Ammon's horn (tissue), 1 donor: ENCODE data around the gene DDHD1.
"Not testable (repeated sequence)": the region's sequence is repeated elsewhere in the genome, so short reads cannot be mapped to it uniquely, and the experiment has no call there.

Source experiments
- DNase-seq: peaks from one replicate; pipeline ENCODE4 v3.0.0-alpha.2; 2016; ENCODE audit warnings: low spot score

The DDHD1 gene

DNA sequence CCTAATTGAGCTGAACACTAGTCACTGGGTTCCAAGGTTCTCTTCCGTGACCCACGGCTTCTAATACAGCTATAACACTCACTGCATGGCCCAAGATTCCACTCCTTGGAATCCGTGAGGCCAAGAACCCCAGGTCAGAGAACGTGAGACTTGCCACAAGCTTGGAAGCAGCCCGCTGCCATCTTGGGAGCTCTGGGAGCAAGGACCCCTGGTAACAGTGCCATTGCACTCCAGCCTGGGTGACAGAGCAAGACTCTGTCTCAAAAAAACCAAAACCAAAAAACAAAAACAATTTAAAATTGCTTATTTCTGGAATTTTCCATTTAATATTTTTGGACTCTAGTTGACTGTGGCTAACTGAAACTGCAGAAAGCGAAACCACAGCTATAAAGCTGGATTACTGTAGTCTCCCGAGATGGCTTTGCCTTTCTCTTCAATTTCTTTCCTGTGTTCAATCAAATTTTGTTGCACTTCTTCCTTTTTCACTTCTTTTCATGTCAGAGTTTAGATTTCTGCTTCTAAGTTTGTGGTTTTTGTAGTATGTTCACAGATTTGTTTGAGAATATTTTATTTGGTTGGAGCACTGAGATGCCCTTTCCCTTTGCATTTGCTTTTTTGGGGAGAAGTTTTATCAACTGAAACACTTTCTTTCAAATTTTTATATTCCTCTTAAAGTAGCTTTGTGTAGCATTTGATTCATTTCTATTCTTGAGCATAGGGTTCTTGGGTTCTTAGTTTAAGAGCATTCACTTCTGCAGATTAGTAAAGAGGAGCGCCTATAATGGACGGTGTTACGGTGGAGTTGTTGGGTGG, 44.6 kb downstream of the DDHD1 start:
- DNase-seq, result no peak

DNA sequence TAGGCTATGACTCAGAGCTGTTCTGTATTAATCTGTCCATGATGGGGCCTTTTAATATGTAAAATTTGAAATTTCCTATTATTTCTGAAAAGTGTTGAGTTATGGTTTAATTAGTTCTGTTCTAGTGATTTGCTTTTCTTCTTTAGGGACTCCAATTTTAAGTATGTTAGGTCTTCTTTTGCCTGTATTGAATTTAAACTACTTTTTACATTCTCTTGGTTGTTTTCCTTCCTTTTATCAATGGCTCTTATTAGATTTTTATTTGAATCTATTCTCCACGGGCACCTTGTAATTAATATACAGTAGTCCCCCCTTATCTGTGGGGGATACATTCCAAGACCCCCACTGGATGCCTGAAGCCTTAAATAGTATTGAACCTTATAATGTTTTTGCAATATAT, 46.4 kb downstream of the DDHD1 start:
- no peak for DNase-seq

DNA sequence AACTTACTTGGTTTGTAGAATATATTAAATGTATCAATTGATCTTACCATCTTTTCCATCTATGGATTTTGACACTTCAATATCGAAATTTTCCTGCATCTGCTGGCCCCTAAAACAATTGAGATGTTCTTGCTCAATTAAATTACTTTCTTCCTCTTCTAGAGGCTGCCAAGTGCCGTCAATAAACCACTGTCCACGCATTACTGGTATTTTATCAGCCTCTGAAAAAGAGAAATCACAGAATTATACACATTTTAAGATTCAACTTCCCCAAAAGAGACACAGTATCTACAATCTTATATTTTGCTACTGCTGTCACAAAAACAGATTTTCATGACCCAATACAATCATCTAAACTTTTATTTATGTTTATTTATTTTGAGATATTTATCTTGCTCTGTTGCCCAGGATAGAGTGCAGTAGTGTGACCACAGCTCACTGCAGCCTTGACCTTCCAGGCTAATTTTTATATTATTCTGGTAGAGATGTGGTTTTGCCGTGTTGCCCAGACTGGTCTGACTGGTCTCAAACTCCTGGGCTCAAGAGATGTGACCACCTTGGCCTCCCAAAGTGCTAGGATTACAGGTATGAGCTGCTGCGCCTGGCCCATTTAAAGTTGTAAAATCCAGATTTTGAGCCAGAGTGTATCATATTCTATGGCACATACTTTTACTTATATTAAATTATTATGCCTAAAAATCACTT, 49.3 kb downstream of the DDHD1 start:
- no peak for DNase-seq

DNA sequence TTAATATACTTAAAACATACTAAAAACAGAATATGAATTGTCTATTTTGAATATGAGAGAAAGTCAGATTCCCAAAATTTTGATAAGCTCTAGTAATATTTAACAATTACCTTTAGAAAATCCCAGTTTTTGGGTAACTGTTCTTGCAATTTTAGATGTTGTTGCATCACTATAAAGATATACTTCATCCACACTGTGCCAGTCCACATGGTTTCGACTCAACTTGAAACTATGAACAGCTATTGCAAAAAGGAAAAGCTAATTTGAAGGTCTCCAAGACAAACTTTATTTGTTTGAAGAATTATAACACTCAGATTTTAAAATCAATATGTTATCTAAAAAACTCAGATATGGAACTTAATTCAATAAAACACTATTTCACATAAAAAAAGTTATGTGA, 59.9 kb downstream of the DDHD1 start:
- DNase-seq, result no peak

- no peak for DNase-seq
Observed at GRCh38 chr14:53090853-53091252, 62.3 kb downstream of the DDHD1 start.

GRCh38 chr14:53084954-53085353, 68.2 kb downstream of the DDHD1 start:
- DNase-seq, result not testable (repeated sequence)

DNA sequence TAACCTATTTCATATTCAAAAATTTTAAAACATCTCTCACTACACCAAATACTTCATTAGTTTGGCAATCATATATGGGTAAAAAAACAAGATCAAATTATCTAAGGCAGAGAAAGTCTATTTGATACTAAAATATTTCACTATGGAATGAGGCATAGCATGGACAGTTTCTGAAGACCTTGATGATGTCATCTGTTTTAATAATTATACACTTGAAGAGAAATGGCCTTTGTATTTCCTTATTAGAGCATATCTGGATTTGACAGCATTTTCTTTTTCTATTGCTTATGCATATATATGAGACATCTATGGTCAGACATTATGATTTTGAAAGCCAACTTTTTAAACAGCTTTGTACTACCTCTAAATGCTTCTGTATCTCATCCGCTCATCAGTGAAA, 88.6 kb downstream of the DDHD1 start:
- no peak for DNase-seq

- peak; percentile 11 for DNase-seq
Observed at GRCh38 chr14:53062856-53063255, 90.3 kb downstream of the DDHD1 start.

- DNase-seq, result no peak
Observed at GRCh38 chr14:53060046-53060445, 93.1 kb downstream of the DDHD1 start.

DNA sequence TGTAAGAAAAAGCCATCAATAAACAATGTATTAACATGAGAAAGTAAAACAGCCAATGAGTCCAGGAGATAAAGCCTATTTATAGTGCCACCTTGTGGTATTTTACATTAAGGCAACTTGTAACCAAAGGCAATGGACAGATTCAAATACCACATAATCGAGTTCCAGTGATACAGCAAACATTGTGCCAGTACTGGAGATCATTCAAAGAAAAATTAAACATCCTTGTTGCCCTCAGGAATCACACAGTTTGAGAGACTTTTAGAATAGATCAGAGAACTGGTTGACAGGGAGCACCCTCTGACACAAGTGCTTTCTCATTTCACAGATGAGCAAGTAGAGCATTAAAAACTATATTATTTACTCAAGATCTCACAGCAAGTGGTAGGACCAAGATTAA, 98.1 kb downstream of the DDHD1 start:
- peak; percentile 82 for DNase-seq

DNA sequence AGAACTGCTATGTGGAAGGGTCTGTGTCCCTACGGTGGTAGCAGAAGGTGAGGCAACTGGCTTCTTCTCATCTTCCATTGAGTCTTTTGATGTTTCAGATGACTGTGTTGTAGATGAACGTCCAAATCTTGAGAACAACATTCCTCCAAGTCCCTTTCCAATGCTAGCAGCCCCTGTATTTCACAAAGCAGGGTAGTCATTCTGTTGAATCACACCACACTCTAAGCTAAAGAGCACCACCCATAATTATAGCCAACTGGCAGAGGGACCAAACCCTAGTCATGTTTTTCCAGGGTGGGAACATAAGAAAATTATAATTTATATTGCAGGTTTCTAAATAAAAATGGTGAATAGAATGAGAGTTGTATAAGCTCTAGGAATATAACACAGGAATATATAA, 98.7 kb downstream of the DDHD1 start:
- DNase-seq, result no peak

DNA sequence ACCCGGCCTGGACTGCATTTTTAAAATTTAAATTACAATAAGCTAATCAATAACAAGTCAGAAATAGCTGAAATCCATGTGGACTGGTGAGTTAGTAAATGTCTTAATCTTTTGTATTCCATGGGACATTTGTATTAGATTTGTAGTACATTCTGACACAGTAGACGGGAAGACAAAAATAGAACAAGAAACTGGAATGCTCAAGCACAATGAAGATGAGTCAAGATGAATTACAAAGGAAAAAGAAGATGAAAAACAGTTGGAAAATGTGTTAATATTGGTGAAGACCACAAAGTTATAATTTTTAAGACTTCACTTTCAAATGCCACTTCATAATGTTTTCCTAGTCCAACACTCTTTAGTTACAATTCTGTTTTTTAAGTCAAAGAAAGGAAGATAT, 104.5 kb downstream of the DDHD1 start:
- no peak for DNase-seq

DNA sequence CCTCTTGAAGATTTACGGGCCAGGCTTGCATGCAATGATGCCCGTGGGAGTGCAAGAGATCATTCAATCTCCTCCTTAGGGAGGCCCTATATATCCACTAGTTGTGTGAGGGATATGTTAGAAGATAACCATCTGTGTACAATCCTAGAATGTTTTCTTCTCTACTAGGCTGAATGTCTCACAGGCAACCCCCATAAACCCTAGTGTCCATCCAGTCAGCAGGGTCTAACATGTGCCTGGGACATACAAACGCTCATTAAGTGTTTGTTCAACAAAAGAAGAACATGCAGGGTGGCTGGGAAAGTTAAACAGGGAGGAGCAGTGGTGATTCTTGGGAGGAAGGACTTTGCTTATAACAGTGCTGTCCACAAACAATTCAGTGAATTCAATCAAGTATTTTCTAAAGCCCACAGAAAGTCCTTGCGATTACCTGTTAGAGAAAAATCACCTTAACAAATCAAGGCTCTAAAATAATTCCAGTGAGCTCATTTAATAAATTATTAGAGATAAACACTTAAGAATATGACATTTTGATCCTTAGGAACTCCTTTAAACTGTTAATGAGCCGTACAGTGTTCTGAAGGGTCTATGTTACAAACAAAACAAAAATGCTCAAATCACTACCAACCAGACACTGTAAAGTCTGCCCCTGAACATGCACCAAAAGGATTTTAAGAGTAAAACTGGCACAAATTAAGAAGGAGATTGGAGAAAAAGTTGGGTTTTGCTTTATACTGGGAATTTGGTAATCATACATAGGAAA, 105.6 kb downstream of the DDHD1 start:
- DNase-seq, result no peak

DNA sequence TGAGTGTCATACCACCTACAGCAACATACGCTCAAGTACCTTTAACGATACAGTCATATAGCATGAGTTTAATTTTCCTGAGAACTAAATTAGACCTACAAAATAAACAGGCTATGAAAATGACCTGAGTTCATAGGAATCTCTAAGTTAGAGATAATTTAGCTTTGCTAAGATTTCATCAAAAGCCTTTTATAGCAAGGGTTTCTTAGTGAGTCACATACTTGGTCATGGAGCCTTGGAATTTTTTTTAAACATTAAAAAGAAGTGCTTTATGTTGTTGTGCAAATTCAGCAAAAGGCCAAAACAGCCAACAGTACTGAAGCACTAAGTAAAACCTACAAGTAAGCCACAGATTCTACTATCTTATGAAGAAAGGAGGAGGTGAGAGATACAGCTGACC, 108.6 kb downstream of the DDHD1 start:
- DNase-seq, result no peak

GRCh38 chr14:53043027-53043581, 110.0 kb downstream of the DDHD1 start:
- DNase-seq, result no peak

DNA sequence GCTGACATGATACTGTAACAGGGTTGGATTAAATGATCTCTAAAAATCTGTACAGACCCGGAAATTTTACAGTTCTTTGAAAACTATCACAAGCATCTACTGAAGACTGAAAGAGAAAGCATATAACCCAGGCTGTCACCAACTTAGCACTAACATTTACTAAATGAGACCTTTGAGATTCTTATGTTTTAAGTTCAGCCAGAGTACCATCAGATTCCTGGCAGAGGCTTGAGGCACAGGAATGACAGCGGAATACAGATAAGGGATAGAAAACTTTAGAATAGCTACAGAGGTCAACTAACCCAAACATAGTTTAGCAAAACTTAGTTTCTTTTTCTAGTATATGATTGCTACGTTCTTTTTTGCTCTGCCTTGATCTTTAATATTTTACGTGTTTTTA, 110.6 kb downstream of the DDHD1 start:
- no peak for DNase-seq

GRCh38 chr14:53041067-53041466, 112.1 kb downstream of the DDHD1 start:
- no peak for DNase-seq

DNA sequence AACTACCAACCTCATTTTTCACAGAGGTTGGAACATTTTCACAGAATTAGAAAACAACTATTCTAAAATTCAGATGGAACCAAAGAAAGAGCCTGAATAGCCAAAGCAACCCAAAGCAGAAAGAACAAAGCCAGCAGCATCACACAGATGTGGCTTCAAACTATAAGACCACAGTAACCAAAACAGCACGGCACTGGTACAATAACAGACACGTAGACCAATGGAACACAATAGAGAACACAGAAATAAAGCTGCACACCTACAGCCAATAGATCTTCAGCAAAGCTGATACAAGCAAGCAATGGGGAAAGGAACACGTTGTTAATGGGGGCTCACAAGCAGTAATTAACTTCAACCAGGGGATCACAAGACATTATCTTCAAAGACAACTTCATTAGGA, 114.5 kb downstream of the DDHD1 start:
- no peak for DNase-seq

DNA sequence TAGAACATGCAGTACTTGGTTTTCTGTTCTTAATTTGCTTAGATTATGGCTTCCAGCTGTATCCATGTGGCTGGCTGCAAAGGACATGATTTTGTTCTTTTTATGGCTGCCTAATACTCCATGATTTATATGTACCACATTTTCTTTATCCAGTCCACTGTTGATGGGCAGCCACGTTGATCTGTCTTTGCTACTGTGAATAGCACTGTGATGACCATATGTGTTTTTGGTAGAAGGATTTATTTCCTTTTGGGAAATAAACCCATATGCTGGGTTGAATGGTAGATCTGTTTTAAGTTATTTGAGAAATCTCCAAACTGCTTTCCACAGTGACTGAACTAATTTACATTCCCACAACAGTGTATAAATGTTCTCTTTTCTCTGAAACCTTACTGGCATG, 116.1 kb downstream of the DDHD1 start:
- no peak for DNase-seq

- no peak for DNase-seq
Observed at GRCh38 chr14:53035336-53036210, 117.5 kb downstream of the DDHD1 start.

GRCh38 chr14:53034688-53035230, 118.4 kb downstream of the DDHD1 start:
- no peak for DNase-seq
